ENCODE data around the gene PRXL2A.
"Not testable (repeated sequence)": the region's sequence is repeated elsewhere in the genome, so short reads cannot be mapped to it uniquely, and the experiment has no call there.

Gene PRXL2A

DNA sequence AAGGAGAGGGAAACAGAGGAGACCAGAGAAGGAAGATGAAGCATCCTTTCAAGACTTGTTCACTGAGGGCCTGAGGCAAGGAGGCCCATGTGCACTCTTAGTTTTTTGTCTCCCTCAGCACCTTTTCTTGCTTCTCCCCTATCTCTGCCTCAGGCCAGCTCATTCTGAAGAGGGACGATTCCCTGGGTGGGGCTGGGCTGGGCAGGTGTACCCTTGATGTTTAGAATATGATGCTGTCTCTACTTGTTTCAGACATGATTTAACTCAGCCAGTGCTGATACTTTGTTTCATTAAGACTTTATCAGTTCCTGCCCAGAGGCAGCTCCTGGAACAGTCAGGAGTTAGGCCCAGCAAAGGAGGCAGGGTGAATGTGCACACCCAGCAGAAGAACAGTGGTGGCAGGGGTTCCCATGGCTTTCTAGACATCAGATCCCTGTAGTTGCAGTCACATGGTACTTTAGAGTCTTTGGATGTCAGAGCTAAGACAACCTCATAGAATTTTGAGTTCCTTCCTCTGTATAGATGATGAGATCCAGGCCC is 3.4 kb downstream of the PRXL2A start:
- no peak for ATAC-seq

DNA sequence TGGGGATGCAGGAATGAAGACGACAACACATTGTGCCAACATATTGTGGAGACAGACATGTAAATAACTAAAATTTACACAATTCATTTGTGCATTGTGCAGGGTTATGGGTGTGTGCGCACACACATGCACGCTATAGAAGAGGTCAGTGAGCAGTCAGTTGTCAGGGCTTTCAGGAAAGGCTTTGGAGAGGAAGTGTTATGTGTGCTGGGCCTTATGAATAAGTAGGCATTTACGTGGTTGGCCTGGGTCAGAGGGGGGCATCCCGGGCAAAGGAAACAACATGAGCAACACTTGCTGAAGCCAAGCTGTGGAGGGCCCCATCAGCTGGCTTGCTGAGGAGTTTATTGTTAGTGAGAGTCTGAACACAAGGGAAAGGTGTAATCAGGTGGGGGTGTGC is 4.1 kb downstream of the PRXL2A start:
- ATAC-seq: no peak

DNA sequence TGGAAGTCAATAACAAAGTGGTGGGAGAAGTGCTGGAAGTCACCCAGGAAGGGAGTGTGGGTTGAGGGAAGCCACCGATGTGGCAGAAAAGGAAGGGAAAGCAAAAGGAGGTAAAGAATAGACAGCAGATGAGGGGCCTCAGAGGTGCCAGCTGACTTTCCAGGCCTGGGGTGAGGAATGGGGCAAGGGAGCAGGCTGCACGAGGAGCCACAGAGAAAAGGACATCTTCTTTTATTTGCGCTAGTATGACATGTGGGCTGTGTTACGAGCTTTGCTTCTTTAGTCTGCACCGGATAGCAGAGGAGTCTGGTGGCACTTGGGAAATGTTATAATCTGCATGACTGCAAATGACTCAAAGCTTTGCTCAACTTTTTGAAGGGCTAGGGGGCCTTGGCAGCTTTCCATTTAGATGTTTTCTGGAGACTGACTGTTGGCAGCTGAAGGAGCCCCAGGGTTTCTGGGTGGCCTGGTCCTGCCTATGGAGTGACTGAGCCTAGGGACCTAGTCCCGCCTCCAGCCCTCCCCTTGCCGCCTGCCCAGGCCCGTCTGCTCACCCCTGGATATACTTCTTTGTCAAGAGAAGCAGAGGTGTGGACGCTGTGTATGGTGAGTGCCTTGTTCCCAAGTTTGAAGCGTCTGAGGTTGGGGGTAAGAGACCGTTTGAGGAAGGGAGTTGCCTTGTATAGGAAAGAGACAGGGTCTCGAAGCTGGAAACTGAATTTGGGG is 5.1 kb downstream of the PRXL2A start:
- no peak for ATAC-seq

DNA sequence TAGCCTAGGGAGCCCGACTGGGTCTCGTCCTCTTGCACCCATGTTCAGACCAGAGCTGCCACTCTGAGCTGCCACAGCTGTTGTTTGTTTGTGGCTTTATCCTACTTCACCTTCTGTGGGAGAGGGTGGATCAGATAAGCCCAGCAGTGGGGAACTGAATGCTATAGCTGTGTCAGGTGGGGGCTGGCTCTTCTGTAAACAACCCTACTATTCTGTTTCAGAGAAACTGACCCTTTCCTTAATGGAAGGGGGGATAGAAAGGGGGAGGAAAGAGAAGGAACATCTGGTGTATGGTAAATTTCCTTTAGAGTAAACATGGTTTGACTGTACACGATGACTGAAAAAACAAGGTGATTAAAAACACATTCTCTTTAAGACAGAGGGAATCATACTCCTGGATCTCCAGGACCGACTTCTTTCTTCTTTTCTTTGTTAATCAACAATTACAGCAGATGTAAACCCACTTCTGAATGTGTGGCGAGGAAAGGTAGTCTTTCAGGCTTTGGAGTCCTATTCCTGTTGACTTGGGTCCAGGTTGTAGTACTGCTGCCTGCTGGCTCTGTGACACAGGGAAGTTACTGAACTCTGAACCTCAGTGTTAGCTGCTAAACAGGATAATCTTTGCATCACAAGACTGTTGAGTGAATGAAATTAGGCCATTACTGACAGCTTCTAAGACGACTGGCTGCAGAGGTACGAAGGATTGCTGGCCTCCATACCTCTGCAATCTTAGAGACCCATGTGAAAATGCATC is 6.0 kb downstream of the PRXL2A start:
- ATAC-seq: no peak

DNA sequence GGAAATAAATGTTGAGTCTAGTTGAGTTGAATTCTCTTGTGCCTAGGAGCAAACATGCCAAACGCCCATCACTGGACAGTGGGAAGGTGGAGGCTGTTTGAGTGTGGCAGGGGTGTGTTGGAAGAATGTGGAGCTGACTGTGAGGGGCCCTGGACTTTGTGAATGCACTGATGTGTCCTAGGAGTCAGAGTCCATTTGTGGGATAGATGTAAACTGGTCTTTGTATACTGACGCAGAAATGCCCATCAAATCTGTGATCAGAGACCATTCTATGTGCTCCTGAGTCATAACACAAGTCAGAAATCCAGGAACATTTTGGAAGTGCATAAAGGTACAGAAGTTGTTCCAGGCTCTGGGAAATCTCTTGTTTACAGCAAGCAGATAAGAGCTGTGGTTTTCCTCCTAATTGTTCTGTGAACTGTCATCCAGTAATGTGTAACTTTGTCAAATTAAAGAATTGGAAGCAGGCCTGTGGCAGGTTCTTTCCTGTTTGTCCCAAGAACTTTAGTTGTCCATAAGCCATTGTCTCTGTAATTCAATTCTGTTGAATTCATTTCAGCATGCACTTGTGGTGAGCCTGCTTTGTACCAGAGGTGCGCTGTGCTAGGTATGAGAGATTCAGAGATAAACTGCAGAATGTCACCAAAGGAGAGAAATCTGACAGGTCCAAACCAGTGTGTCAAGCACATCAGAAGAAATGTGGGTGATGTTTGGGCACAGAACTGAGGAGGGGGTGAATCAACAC is 7.6 kb downstream of the PRXL2A start:
- no peak for ATAC-seq

DNA sequence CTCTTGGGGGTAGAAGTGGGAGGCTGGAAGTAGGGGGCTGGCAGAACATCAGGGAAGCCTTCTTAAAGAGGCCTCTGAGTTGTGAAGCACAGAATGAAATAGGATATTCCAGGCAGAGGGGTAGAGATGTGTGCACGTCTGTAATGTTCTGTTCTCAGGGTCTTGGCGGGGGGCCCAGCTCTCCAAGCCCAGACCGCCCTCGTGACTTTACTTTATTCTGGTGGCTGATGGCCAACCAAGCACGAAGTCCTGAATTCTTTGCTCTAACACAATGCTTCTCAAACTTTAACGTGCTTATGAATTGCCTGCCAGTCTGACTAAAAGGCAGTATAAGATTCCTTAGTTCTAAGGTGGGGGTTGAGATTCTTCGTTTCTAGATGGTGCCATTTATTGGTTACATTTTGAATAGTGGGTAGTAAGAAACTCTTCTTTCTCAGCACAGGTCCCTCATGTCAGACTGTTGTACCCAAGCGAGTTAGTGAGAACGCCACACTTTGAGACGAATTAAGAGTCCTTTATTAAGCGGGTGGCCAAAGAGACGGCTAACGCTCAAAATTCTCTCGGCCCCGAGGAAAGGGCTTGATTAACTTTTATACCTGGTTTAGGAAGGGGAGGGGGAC is 8.2 kb downstream of the PRXL2A start:
- no peak for ATAC-seq

DNA sequence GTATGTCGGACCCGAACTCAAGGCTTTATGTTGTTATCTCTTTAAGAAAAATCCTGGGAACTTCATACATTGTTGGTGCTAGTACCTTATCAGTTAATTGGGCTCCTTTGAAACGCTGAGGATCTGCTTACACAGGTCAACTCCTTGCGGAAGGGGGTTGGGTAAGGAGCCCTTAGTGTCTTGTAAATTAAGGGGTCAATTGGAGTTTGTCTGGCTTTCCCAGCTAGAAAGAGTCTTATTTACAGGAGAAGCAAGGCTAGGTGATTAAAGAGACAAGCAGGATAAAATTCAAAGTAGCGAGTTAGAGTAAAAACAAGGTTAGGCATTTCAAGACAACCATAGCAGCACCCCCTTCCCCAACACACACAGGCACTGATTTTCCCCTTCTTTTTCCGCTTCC is 8.9 kb downstream of the PRXL2A start:
- ATAC-seq: not testable (repeated sequence)

DNA sequence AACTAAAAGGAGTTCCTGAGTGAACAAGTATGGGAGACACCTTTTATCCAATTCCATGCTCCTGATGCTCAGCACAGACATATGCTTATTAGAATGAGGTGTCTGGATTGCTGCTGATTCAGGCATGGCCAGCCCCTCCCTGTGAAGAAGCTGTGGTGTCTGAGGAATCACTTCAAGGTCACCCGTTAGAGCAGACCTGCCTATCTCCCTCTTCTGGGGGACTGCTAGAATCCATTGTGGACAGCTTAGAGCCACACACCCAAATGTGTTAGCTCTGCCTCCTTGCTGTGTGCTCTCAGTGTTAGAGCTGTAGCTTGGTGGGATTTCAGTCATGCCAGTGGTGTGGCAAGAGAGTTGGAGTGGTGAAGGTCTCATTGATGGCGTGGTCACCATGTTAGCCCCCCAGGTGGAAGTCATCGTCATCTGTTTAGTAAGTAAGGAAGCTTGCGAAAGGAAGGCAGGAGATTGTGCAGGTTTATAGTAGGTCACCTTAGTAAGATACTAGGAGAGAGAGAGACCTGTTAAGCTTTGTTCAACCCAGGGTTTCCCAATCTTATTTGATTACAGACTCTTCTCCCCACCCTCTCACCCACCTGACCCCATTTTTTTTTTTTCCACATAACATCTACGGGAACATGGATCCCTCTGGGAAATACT is 12.8 kb downstream of the PRXL2A start:
- ATAC-seq: no peak

DNA sequence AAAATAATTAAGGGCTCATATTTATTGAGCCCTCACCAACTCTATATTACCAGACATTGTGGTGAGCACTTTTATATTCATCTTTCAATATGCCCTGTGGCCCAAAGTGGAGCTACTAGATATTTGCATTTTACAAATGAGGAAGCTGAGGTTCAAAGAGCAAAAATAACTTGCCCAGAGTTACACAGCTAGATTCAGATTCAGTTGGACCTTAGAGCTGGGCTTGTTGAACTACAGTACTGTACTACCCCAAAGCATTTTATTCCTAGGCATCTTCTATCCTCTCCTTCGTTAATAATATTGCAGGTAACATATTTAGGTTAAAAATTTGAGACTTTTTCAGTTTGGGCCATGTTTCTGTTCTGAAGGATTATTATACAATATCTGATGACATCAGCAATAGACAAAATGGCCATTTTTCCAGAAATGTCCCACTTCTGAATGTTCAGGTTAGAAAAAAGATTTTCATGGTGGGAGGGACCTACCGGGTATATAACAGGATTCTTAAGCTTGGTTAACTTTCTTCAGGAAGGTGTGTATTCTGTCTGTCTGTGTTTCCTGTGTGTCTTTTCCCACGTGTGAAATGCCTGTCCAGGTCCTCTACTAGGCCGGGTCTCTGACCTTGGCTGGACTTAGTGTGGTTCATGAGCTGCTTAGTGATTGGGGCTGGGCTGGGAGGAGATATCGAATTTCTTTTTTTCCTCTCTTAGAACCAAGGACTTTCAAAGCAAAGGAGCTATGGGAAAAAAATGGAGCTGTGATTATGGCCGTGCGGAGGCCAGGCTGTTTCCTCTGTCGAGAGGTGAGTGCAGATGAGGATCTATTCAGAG is 13.6 kb downstream of the PRXL2A start:
- ATAC-seq: no peak

DNA sequence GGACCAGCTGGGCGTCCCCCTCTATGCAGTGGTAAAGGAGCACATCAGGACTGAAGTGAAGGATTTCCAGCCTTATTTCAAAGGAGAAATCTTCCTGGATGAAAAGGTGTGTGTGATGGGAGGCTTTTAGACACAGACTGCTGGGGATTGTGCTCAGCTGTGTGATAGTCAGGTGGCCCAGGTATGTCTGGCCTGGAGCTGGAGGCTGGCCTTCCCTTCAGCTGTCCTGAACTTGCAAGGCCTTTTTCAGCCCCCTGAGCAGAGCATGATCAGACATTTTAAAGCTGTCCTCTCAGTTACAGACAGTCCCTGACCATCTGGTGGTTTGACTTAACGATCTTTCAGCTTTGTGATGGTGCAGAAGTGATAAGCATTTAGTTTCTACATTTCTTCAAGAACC is 17.6 kb downstream of the PRXL2A start:
- no peak for ATAC-seq

DNA sequence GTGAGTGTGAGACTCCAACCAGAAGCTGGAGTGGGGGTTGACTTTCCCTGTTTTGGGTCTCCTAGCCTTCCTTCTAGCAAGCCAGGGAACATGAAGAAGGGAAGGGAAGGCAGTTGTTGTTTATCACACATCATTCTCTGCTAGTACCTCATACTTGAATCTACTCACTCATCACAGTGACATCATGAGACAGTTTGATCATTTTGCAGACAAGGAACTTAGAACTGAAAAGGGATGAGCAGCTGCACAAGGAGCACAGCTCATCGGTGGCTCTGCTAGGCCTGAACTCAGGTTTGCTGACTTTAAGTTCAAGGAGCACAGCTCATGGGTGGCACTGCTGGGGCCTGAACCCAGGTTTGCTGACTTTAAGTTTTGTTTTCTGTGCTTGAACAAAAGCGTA is 19.2 kb downstream of the PRXL2A start:
- ATAC-seq: no peak

DNA sequence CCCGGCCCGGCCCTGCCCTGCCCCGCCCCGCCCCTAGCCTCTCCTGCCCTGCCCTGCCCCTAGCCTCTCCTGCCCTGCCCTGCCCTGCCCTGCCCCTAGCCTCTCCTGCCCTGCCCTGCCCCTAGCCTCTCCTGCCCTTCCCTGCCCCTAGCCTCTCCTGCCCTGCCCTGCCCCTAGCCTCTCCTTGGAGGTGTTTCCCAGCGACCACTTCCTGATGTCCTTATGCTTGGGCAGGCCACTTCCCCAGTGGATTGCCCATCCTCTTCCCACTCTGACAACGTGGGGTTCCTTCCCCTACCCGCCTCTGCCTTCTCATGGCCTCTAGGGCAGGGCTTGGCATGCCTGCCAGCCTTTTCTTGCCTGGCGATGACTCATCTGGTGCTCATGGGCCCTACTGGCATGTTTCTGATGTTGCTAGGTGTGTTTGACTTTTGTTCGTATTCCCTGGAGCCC is 21.2 kb downstream of the PRXL2A start:
- ATAC-seq: no peak

DNA sequence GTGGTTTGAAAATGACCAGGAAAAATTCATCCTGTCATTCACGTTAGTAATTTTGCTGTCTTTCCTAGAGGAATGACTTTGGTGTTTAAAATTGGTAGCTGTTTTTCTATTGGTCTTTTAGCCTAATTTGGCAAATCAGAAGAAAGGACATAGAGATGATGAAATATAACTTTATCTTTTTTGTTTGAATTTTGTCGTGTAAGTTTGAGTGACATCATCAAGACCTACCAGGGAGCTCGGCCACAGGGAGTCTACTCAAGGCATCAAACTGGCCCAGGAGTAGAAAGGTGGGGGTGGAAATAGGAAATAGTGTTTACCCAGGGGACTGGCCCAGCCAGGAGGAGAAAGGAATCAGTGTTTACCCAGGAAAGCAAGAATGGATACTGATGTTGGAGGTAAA is 24.8 kb downstream of the PRXL2A start:
- no peak for ATAC-seq

DNA sequence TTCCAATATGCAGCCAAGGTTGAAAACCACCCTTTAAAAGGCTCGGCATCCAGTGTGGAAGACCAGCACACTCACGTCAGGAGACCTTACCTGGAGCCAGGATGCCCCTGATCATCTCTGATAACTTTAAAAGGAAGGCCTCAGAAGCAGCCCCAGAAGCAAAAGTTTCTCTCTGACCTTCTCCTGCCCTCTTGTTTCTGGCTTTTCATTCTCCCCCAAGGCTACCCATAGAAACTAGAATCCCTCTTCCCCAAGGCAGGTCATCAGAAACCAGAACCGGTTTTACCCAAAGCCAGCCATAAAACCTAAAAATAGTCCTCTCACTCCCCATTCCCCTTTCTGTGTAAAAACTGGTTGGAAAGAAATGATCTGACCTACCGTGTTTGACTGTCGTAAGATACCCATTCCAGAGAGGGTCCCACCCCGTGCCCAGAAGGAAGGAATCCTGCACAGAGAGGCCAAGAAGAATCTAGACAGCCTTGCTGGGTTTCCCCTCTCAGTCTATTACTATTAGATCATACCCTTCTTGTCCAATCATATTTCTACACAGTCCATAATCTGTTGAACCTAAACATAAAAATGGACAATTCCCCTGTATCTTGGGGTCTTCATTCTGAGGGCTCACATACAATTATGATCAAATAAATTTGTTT is 28.2 kb downstream of the PRXL2A start:
- ATAC-seq: no peak

DNA sequence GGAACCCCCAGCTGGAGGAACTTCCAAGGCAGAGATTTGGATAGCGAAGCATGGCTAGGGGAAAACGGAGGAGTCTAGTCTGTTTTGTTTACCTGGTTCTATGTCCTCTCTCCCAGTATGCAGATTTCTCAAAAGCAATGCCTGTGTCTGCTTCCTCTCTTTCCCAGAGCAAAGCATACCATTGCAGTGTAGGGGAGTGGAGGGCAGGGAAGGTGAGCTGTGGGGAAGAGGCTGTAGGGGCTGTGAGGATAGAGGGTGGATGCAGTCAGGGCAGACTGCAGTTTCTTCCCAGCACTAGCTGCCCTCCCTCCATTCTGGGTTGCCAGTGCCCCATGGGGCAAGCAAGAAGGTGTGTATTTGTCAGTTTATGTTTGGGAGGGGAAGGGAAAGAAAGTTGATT is 28.9 kb downstream of the PRXL2A start:
- ATAC-seq: no peak

DNA sequence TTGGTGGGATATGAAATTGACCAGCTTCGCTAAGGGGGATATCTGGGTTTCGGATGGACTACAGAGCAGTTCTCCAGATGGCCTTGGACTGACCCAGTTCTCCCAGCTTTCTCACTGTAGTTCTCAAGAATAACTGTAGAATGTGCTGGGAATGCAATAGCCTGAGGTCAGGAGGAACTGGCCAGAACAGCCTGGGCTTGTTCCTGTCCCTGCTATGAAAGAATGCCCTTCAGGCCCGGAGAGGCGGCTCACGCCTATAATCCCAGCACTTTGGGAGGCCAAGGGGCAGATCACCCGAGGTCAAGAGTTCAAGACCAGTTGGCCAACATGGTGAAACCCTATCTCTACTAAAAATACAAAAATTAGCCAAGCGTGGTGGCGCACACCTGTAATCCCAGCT is 33.5 kb downstream of the PRXL2A start:
- no peak for ATAC-seq

DNA sequence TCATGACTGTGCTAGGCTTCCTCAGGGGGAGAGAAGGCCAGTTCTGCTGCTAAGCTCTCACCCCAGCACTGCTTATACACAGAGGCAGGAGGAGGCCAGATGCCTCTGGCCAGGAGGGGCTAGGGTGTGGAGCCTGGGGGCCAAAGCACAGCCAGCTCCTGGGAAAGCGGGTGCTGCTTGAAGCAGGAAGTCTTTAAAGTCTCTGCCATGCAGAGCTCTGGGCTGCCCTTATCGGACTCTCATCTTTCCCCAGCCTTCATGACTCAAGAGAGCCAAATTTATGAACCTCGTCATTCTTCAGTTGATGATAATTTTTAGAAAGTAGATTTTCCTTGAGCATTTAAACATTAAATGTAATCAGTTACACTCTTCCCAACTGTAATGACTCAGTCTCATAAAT is 34.5 kb downstream of the PRXL2A start:
- no peak for ATAC-seq

DNA sequence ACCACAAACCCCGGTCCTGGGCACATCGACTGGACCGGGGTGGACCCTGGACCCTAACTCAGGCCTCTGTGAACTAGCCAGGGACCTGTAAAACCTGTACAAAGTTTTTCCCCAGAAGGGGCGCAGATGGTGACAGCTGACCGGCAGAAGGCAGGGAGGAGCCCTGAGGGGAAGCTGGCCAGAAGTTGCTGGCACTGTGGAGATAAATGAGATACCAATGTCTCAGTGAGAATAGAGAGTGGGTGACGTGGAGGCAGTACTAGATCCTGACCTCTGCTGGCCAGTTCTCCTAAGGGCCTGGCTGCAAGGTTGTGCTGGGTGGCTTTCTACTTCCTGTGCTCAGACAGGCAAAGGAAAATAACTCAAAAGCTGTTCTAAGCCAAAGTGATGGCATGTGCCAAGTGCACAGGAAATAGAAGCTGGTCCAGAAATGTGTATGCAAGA is 35.2 kb downstream of the PRXL2A start:
- no peak for ATAC-seq

DNA sequence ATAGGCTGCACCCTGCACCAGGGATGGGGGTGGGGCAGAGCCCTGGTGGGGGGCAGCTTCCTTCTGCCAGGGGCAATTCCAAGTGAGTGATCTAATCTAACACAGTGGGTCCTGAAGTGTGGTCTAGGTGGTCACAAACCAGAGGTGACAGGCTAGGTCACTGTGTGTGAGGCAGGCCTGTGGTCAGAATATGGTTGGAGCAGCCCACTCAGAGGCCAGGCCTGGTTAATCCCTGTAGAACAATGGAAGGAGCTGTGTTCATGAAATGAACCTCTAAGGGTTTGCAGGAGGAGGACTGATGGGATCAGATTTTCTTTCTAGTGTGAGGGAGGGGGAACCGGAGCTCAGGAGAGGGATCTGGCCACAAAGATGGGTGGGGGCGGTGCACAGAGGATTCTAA is 35.8 kb downstream of the PRXL2A start:
- ATAC-seq: no peak

DNA sequence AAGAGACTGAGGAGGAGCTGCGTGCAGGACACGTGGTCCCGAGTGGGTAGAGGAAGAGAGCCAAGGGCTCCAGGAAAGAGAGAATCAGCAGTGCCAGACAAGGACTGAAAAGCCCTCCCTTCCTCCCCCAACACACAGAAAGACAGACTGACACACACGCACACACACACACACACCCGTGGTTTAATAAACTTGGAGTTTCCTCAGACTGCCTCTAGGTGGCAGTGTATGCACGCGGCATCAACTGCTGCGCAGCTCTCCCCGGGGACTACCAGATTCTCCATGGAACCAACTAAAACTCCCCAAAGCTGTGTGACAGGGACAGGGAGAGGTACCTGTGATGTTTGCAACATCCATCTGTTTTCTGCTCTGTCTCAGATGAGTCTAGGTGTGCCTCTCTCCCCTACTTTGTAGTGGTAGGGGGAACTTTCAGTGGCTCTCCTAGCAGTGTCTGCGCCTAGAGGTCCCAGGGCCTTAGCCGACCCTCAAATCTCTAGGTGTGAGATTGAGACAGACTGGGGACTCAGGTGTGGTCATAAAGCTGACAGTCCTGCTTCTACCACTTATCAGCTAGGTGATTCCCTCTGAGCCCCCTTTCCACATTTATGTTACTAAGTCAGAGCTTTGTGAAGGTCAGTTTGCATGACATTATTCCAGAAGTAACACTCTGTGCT is 36.4 kb downstream of the PRXL2A start:
- ATAC-seq: peak; percentile 80 to 86

Data from activated CD4-positive, CD25-positive, alpha-beta regulatory T cell treated with anti-CD3 and anti-CD28 coated beads, Interleukin-2, amount 50 U/mL, for 24 hours (primary cell).